Measurements from ENCODE around the gene PLA2G4B.

Gene PLA2G4B

DNA sequence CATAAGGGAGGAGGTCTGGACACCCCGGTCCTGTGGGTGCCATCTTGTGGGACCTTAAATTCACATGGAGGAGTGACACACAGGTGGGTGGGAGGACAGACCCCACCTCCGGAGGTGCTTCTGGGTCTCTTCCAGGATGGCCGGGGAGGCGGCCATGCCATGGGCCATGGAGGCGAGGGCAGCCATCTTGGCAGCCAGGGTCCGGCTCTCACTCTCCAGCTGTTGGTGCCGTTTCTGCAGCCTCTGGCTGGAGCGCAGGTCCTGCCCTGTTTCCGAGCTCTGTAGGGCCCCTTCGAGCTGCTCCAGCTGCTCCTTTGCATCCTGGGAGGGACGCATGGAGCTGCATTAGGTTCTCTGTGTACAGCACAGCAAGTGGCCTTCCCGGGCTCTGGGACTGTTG, 36.1 kb downstream of the PLA2G4B start:
- TF ChIP-seq, protein P1, sequence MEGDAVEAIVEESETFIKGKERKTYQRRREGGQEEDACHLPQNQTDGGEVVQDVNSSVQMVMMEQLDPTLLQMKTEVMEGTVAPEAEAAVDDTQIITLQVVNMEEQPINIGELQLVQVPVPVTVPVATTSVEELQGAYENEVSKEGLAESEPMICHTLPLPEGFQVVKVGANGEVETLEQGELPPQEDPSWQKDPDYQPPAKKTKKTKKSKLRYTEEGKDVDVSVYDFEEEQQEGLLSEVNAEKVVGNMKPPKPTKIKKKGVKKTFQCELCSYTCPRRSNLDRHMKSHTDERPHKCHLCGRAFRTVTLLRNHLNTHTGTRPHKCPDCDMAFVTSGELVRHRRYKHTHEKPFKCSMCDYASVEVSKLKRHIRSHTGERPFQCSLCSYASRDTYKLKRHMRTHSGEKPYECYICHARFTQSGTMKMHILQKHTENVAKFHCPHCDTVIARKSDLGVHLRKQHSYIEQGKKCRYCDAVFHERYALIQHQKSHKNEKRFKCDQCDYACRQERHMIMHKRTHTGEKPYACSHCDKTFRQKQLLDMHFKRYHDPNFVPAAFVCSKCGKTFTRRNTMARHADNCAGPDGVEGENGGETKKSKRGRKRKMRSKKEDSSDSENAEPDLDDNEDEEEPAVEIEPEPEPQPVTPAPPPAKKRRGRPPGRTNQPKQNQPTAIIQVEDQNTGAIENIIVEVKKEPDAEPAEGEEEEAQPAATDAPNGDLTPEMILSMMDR (IDR thresholded peaks at IDR 0.05; ENCODE audit: low read length, missing control alignments): no peak
- H3K4me3 ChIP-seq (replicated peaks; ENCODE audit: low read depth, low read length): no peak overlapping the region
- no peak for DNase-seq (ENCODE audit: low read depth)

DNA sequence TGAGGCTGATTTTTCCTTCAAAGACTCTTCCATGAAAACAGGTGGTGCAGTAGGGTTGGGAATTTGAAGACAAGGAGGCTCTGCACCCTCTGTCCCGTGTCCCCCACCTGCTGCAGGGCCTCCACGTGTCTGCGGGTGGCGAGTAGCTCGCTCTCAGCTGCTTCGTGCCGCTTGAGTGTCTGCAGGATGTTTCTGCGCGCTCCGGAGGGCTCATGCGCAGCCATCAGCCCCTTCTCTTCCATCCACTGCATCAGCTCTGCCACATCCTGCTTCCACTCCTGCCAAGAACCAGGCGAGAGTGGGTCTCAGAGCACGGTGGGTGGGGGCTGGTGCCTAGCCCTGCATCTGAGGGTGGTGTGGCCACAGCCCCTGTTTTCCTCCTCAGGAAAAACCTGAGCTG, 37.4 kb downstream of the PLA2G4B start:
- no peak overlapping the region for H3K4me3 ChIP-seq (replicated peaks; ENCODE audit: low read depth, low read length)
- DNase-seq (ENCODE audit: low read depth): no peak
- TF ChIP-seq, protein P1 (IDR thresholded peaks at IDR 0.05; ENCODE audit: low read length, missing control alignments): no peak

DNA sequence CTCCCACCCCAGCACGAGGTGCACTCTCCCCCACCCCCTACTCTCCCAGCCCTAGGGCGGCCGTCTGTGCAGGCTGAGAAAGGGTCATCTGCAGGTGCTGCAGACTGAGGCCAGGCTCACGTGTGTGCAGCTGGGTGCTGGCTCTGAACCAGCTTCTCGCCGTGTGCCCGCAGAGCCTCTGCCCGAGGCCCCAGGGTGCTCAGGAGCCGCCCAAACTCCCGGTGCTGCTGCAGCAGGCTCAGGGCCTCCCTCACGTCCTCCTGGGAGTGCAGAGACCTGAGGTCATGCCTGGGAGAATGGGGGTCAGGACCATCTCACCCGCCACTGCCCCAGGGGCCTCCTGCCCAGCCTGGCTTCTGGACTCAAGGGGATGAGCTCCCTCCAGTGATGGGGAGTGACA, 38.0 kb downstream of the PLA2G4B start:
- no peak overlapping the region for H3K4me3 ChIP-seq (replicated peaks; ENCODE audit: low read depth, low read length)
- DNase-seq (ENCODE audit: low read depth): no peak
- TF ChIP-seq, protein P1 (IDR thresholded peaks at IDR 0.05; ENCODE audit: low read length, missing control alignments): no peak

DNA sequence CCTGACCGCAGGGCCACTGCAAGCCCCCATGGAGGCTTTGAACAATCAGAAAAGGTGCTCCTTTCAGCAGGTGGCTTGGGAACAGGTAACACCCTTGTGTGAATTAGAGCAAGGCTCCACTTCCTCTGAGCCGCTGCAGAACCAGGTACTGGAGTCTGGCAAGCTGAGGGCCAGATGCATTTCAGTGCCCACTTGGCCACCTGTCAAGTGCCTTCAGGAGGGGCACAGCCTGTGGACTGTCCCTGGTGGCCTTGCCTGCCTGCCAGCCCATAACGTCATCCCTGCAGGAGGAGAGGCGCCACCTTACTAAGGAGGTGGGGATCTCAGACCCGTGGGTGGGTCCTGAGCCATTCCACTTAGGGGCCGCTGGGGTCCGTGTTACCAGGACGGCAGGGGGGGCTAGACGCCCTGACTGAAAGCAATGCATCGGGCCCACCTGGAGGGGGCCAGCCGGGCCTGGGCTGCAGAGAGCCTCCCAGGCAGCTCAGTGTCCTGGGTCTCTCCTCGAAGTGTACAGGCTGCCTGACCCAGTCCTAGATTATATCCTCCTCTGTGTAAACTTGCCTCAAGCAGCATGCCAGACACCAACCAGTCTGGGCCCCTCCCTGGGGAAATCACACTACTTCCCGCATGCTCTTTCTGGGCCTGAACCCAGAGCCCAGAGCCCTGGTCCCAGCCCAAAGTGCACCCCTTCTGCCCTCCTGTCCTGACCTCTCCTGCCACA, 39.1 kb downstream of the PLA2G4B start:
- TF ChIP-seq, protein P1 (IDR thresholded peaks at IDR 0.05; ENCODE audit: low read length, missing control alignments): no peak
- no peak for DNase-seq (ENCODE audit: low read depth)

DNA sequence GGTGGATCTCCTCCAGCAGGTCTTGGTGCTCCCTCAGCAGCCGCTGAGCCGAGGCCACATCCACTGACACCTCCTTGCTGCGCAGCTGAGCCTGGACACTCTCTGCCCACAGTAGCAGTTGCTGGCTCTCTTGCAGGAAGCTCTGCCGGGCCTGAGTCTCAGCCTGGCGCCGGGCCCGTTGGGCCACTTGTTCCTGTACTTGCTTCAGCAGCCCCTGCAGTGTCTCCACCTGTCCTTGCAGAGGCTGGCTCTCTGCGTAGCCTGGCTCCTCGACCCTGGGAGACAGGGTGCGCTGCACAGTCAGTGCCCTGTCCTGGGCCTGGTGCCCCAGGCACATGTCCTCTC, 39.7 kb downstream of the PLA2G4B start:
- no peak overlapping the region for H3K4me3 ChIP-seq (replicated peaks; ENCODE audit: low read depth, low read length)
- TF ChIP-seq, protein P1 (IDR thresholded peaks at IDR 0.05; ENCODE audit: low read length, missing control alignments): no peak
- DNase-seq (ENCODE audit: low read depth): no peak

More for the DNA sequence above, 39.1 kb downstream of the PLA2G4B start:
- no peak overlapping the region for H3K4me3 ChIP-seq (replicated peaks; ENCODE audit: low read depth, low read length)

DNA sequence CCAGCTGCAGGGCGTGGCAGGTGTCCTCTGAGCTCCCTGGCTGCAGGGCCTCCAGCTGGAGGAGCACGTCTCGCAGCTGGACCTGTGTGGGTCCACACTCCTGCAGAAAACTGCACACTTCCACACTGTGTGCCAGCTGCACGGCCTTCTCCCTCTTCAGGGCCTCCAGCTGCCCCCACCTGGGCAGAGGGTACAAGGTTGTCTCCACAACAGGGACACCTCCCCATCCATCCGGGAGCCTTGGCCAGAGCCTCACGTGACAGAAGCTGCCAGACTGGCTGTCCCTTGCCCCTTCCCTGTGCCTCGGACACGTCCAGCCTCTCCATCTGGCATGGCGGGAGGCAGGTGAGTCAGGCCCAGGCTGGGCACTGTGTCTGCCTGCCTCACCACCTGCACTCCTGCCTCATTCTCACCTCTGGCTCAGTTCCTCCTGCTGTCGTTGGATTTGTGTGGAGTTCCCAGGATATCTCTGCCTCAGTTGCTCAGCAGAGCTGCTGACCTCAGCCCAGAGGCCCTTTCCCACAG, 40.7 kb downstream of the PLA2G4B start:
- no peak for DNase-seq (ENCODE audit: low read depth)
- TF ChIP-seq, protein P1 (IDR thresholded peaks at IDR 0.05; ENCODE audit: low read length, missing control alignments): no peak
- H3K4me3 ChIP-seq (replicated peaks; ENCODE audit: low read depth, low read length): no peak overlapping the region

All from fibroblast of pulmonary artery (primary cell).